OCI-LY1 (cell line): ENCODE measurements around the gene PRPF31.

Experiments used
- CTCF ChIP-seq: fragments of 200-600 bp; sonication (generic), shearing (Covaris generic); IDR thresholded peaks from 2 replicates; pipeline ENCODE4 v1.5.1; 2017; ENCODE audit warnings: mild to moderate bottlenecking, antibody characterized with exemption, low read length, moderate library complexity, mixed read lengths
- EZH2 ChIP-seq: fragments of 200-600 bp; sonication (generic), shearing (Covaris generic); IDR thresholded peaks from 2 replicates; pipeline ENCODE4 v1.8.0; 2017; ENCODE audit warnings: borderline replicate concordance, mixed run types, mild to moderate bottlenecking, antibody characterized with exemption, low read length, moderate library complexity, mixed read lengths

- TF ChIP-seq CTCF, result no peak
- no peak for TF ChIP-seq EZH2
Measured at GRCh38 chr19:54165222-54165621, 49.7 kb downstream of the PRPF31 start.
